IPS-15b (cell line): ENCODE results near the gene SETD9.

Experiments
- H3K27me3 ChIP-seq: one replicate; pipeline ENCODE4 v1.6.1; 2013; ENCODE audit warnings: low read length; ENCODE audit not compliant: control insufficient read depth, insufficient read depth
- H3K36me3 ChIP-seq: one replicate; pipeline ENCODE4 v1.6.1; 2013; ENCODE audit warnings: low read length; ENCODE audit not compliant: control insufficient read depth, insufficient read depth
- H3K4me1 ChIP-seq: one replicate; pipeline ENCODE4 v1.6.1; 2013; ENCODE audit warnings: mild to moderate bottlenecking, low read length; ENCODE audit not compliant: control insufficient read depth, insufficient read depth
- H3K4me3 ChIP-seq: one replicate; pipeline ENCODE4 v1.5.1; 2013; ENCODE audit warnings: low read depth, low read length
- H3K9ac ChIP-seq: one replicate; pipeline ENCODE4 v1.6.1; 2013; ENCODE audit warnings: low read depth, mild to moderate bottlenecking, low read length
- H3K9me3 ChIP-seq: one replicate; pipeline ENCODE4 v1.6.1; 2013; ENCODE audit warnings: mild to moderate bottlenecking, low read length; ENCODE audit not compliant: control insufficient read depth, insufficient read depth

Gene SETD9

DNA sequence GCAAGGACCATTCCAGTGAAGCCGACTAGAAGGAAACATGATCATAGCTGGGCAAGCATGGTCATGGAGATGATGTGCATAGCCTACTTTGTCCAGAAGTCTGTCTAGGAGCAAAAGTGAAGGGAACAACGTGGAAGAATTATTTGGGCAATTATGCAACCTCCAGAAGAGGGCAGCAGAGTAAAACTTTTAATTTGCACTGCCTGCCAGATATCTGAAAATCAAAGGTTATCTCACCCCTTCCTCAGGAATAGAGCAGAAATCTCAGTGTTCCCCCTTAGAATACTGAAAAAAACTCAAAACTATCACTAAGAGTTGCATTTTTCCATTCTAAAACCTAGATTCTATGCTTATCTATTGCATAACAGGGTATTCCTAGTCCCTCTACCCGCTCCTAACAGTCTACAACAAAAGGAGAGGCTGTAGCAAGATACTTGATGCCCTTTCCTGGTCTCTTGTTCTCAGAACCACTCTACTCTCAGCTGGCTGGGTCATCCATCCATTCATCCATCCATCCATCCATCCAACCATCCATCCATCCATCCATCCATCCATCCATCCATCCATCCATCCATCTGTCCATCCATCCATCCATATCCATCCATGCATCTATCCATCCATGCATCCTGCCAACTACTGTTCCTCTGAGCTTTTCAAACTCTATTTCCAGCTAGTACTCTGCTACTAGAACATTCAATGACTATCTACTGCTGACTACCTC is 8.4 kb upstream of the SETD9 start:
- H3K4me1 ChIP-seq: no peaks in the 10 kb centered on the region
- H3K27me3 ChIP-seq: no peaks in the 10 kb centered on the region
- no peaks in the 10 kb centered on the region for H3K36me3 ChIP-seq
- no peaks in the 10 kb centered on the region for H3K9me3 ChIP-seq
- H3K4me3 ChIP-seq: no peak overlapping the region
- no peak overlapping the region for H3K9ac ChIP-seq

GRCh38 chr5:56908942-56909293 is 478 bp upstream of the SETD9 start:
- no peaks in the 10 kb centered on the region for H3K27me3 ChIP-seq
- H3K4me3 ChIP-seq: peak overlapping the region; percentile 79
- peak overlapping the region; percentile 71 for H3K9ac ChIP-seq
- no peaks in the 10 kb centered on the region for H3K36me3 ChIP-seq
- peaks cover 2% of the 10 kb centered on the region for H3K4me1 ChIP-seq
- no peaks in the 10 kb centered on the region for H3K9me3 ChIP-seq

GRCh38 chr5:56910210-56910965 is 992 bp downstream of the SETD9 start:
- no peaks in the 10 kb centered on the region for H3K36me3 ChIP-seq
- H3K4me1 ChIP-seq: peaks cover 2% of the 10 kb centered on the region
- no peaks in the 10 kb centered on the region for H3K27me3 ChIP-seq
- no peaks in the 10 kb centered on the region for H3K9me3 ChIP-seq
- H3K4me3 ChIP-seq: peak overlapping the region; percentile 89
- peak overlapping the region; percentile 95 for H3K9ac ChIP-seq

DNA sequence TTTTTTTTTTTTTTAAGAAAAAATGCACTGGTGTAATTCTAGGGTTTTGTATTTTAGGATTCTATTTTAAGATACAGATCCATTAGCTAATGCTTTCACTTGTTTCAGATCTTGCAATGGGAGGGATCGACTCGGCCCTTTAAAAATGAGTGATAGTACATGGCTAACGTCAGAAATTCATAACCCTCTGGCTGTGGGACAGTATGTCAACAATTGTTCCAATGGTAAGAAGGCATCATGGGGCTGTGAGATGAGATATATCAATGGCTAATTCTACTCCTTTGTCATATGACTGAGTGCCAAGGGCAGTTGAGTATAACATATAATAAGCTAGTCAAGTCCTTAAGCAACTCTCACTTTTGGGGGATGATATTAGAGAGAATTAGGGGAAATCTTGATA is 4.4 kb downstream of the SETD9 start:
- no peak overlapping the region for H3K4me3 ChIP-seq
- H3K36me3 ChIP-seq: no peaks in the 10 kb centered on the region
- H3K9me3 ChIP-seq: no peaks in the 10 kb centered on the region
- H3K27me3 ChIP-seq: no peaks in the 10 kb centered on the region
- H3K9ac ChIP-seq: no peak overlapping the region
- peaks cover 2% of the 10 kb centered on the region for H3K4me1 ChIP-seq

GRCh38 chr5:56914678-56915077 is 5.3 kb downstream of the SETD9 start:
- no peak overlapping the region for H3K9ac ChIP-seq
- H3K27me3 ChIP-seq: no peaks in the 10 kb centered on the region
- H3K4me1 ChIP-seq: peaks cover 2% of the 10 kb centered on the region
- no peaks in the 10 kb centered on the region for H3K9me3 ChIP-seq
- no peak overlapping the region for H3K4me3 ChIP-seq
- no peaks in the 10 kb centered on the region for H3K36me3 ChIP-seq

GRCh38 chr5:56917534-56917933 is 8.1 kb downstream of the SETD9 start:
- peaks cover 4% of the 10 kb centered on the region for H3K36me3 ChIP-seq
- no peaks in the 10 kb centered on the region for H3K4me1 ChIP-seq
- no peak overlapping the region for H3K4me3 ChIP-seq
- no peak overlapping the region for H3K9ac ChIP-seq
- H3K27me3 ChIP-seq: no peaks in the 10 kb centered on the region
- H3K9me3 ChIP-seq: no peaks in the 10 kb centered on the region

- Histone ChIP-seq H3K4me1 (no peaks in the 10 kb centered on the region), H3K4me3 (no peak overlapping the region), H3K9me3 (no peaks in the 10 kb centered on the region), H3K27me3 (no peaks in the 10 kb centered on the region), H3K36me3 (peaks cover 8% of the 10 kb centered on the region), H3K9ac (no peak overlapping the region)
Observed at GRCh38 chr5:56918054-56918453, 8.7 kb downstream of the SETD9 start.

- peaks cover 16% of the 10 kb centered on the region for H3K36me3 ChIP-seq
- no peaks in the 10 kb centered on the region for H3K27me3 ChIP-seq
- no peaks in the 10 kb centered on the region for H3K4me1 ChIP-seq
- no peak overlapping the region for H3K4me3 ChIP-seq
- H3K9ac ChIP-seq: no peak overlapping the region
- H3K9me3 ChIP-seq: no peaks in the 10 kb centered on the region
Observed at GRCh38 chr5:56919942-56920662, 10.7 kb downstream of the SETD9 start.

DNA sequence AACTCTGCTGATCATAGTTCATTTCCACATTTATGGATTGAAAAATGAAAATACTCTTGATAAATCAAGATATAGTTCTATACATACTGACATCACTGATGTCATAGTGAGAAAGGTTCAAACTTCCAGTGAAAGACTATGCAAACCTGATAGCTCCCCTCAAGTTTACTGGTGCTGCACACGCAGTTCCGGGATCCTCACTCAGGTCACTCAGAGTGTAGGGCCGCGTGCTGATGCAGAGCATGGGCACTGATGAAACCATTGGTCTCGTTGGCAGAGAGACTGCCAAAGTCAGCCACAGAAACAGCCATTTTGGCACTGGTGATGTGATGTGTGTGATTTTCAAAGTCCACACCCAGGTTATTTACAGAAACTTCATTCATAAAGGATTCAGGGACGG is 13.5 kb downstream of the SETD9 start:
- H3K4me1 ChIP-seq: no peaks in the 10 kb centered on the region
- no peaks in the 10 kb centered on the region for H3K27me3 ChIP-seq
- H3K36me3 ChIP-seq: peaks cover 17% of the 10 kb centered on the region
- H3K4me3 ChIP-seq: no peak overlapping the region
- no peaks in the 10 kb centered on the region for H3K9me3 ChIP-seq
- H3K9ac ChIP-seq: no peak overlapping the region

DNA sequence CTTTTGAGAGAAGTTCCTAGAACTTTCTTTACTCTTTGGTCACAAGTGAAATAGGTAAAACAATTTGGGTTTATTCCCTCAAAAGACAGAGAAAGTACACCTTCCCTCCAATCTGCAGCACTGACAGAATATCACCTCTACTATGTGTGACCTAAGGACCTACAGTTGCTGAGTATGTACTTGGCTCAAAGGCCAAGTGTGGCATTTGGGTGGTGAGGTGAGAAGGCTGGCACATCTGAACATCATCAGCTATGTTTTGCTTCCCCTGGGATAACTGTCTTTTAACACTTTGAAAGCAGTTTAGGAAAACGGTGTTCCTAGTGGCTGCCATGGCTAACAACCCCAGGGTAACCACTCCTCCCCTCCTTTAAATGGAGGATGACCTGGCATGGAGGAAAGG is 24.9 kb downstream of the SETD9 start:
- Histone ChIP-seq H3K4me3 (no peak overlapping the region), H3K9me3 (no peaks in the 10 kb centered on the region), H3K4me1 (no peaks in the 10 kb centered on the region), H3K27me3 (no peaks in the 10 kb centered on the region), H3K36me3 (peaks cover 16% of the 10 kb centered on the region), H3K9ac (no peak overlapping the region)

GRCh38 chr5:56938858-56939257 is 29.5 kb downstream of the SETD9 start:
- no peak overlapping the region for H3K9ac ChIP-seq
- H3K4me1 ChIP-seq: no peaks in the 10 kb centered on the region
- no peaks in the 10 kb centered on the region for H3K9me3 ChIP-seq
- no peaks in the 10 kb centered on the region for H3K27me3 ChIP-seq
- H3K36me3 ChIP-seq: peaks cover 22% of the 10 kb centered on the region
- no peak overlapping the region for H3K4me3 ChIP-seq

DNA sequence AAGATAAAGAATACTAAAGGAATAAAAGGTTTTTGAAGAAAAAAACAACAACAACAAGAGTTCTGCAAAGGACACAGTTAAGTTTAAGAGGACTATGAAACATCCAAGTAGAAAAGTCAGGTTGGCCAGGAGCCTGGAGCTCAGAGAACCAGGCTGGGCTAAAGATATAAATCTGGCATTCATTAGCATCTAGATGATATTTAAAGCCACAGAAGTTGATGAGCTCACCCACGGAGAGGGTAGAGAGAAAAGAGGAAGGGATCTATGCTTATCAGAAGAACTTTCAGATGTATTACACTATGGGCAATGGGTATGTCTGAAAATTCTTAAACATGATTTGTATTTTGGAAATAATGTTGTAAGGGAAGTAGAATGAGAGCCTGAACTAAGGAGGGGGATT is 32.6 kb downstream of the SETD9 start:
- no peaks in the 10 kb centered on the region for H3K9me3 ChIP-seq
- no peaks in the 10 kb centered on the region for H3K27me3 ChIP-seq
- H3K36me3 ChIP-seq: peaks cover 19% of the 10 kb centered on the region
- no peaks in the 10 kb centered on the region for H3K4me1 ChIP-seq
- H3K9ac ChIP-seq: no peak overlapping the region
- H3K4me3 ChIP-seq: no peak overlapping the region
